RKO (cell line): ENCODE results near the gene EEF2.
A peak's percentile ranks its signal among the peaks of the same experiment; 100 is the strongest.

Experiments used
- DNase-seq: peaks from one replicate; pipeline ENCODE4 v3.0.0-alpha.2; 2016; ENCODE audit warnings: low spot score

EEF2 gene

DNA sequence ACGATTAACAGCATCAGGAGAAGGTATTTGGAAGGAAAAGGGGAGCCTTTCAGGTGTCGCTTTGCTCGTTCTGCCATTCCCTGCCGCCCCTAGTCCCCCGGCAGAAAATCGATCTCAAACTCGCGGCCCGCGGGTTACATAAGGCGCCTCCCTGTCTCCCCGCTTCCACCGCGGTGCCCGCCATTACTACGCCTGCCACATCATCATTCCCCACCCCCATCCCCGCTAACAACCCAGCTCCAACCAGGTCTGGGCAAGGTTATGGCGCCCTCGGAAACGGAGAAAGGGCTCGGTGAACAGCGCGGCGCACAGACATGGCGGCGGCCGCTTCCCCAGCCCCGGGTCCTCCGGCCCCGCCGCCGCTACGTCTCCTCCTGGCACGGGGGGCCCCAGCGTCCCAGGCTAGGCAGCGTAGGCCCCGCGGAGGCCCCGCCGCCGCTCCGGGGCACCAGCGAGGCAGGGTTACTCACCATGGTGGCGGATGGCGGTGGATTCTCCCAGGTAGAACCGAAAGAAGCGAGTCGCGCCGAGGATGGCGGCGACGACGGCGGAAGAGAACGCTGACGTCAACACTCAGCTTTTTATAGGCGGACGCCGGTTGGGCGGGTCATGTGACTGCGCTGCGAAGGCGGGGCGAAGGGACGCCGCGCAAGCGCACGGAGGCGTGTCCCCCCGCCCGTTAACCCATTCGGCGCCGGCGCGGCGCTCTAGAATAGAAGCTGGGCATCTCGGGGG is at the start of gene EEF2:
Gene EEF2, minus strand, starts transcription at position 556 of the 735 bp plus-strand sequence. Its CDS starts 83 bp downstream, at position 473.
- peak; percentile 84 for DNase-seq

DNA sequence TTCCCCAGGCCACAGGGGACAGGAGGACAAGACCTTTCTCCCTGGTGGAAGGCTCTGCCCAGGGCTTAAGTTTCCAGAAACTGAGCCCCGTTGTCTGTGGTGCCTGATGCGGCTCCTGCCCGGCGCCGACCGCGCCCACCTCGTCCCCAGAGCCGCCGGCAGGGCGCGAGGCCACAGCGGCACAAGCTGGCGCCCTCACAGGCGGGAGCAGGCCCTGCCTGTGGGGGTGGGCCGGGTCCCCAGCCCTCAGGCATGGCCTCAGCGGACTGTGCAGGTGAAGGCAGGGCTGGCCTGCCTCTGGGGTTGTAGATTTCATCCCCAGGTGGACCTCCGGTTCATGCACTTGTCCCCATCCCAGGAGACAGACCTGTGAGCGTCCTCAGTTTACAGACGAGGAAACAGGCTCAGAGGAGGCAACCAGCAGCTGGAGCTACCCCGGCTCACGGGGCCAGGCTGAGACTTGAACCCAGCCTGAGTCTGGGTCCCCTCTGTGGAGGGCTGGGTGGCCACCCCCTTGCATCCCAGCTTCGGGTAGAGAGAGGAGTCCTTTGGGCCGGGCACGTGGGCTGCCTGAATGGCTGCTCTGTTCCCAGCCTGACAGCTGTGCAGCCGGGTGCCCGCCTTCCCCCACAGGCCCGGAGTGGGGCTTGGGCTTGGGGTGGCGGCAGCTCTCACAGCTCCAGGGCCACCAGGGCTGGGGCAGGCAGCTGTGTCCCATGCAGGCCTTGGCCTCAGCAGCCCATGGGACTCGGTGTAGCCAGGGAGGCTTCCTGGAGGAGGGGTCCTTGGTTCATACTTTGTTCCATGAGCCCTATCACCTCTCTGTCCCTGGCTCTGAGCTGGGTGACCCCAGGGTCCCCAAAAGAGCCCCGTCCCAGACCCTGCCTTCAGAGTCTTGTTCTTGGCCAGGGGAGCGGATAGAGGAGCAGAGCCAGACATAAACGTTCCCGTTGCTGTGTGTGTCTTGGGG is 49.1 kb upstream of the EEF2 start:
- no peak for DNase-seq

DNA sequence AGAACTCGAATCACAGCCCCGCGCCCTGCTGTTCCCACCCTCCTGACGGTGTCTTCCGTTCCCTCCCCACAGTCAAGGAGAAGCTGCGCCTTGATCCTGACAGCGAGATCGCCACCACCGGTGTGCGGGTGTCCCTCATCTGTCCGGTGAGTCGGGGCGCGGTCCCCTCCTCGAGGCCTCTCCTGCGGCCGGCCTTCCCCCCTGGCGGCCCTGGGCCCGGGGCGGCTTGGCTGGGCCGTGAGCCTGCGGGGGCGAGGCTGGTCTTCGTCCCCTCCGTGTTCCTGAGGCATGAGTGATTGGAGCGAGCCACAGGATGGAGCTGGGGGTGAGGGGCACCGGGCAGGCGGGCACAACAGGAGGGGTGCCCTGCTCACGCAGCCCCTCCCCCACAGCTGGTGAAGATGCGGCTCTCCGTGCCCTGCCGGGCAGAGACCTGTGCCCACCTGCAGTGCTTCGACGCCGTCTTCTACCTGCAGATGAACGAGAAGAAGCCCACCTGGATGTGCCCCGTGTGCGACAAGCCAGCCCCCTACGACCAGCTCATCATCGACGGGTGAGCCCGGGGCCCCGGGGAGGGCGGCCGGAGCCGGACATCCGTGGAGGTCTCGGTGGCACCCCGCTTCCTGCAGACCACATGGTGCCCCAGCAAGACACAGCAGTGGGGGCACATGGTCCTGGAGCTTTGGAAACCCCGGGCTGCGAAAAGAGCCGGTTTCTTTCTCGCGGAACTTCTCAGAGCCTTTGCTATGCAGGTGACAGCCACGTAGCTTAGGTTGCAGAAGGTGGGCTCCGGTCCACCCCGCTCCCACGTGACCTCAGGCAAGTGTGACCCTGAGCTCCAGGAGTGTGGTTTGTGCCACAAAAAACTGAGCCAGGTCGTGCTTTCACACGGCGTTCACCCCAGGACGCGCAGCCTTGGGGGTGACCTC is 48.0 kb upstream of the EEF2 start:
- no peak for DNase-seq

DNA sequence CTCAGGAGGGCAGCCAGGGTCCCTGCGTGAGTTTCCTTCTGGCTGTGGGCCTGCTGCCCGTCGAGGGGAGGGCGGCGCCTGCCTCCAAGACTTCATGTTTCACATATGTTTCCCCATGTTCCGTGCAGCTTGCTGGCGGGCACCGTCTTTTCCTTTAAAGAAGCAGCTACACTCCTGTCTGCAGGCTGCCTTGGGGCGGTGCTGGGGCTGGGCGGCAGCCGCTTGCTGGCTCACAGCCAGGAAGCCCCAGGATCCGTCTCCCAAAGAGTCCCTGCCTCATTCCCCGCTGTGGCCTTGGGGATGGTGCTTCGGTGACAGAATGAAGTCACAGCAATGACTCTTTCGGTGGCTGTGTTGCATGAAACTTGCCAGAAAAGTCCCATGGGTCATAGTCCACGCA is 47.2 kb upstream of the EEF2 start:
- no peak for DNase-seq

DNA sequence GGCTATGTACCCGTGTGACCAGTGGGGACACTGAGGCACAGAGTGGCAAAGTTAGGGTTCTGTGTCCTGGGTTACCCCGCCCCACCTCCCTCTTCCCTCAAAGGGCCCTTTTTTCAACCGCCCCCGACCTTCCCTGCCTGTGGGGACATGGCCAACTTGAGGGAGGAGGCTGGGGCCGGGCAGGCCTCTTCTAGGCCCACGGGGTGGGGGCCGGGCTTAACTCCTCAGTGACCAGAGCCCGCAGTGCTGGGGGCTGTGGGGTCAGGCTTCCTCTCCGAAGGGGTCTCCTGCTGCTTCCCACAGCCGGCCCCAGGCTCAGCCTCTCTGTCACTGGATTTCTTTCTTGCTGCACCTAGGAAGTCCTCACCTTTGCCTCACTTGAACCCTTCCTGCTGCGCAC is 46.2 kb upstream of the EEF2 start:
- DNase-seq = no peak

DNA sequence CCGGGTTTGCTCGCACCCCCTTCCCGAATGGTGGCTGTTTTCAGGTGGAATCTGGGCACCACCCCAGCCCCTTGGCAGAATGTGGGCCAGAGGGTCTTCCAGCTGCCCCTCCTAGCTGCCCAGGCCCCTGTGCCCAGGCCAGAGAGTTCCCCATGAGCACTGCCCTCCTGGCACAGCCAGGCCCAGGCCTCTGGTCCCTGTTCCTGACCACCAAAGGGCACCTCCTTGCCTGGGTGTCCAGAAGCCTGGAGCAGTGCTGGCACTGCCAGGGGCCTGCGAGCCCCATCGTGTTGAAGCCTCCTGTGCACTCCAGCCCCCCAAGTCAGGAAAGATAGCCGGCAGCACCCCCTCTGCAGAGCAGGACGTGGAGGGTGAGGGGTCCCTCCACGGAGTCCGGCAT is 45.7 kb upstream of the EEF2 start:
- no peak for DNase-seq

DNA sequence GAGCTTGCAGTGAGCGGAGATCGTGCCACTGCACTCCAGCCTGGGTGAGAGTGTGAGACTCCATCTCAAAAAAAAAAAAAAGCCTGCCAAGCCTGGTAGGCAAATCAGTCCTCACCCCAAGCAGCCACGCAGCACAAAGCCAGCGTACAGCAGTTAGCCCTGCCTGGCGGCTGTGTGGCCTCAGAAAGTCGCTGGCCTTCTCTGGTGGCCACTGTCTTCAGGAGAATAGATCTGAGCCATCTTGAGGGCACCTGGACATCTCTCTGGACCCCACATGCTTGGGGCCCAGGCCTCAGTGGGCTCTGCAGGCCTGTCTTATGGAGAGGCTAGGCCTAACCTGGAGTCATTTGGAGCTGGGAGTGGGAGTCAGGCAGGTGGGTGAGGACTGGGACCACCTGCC is 45.3 kb upstream of the EEF2 start:
- no peak for DNase-seq

DNA sequence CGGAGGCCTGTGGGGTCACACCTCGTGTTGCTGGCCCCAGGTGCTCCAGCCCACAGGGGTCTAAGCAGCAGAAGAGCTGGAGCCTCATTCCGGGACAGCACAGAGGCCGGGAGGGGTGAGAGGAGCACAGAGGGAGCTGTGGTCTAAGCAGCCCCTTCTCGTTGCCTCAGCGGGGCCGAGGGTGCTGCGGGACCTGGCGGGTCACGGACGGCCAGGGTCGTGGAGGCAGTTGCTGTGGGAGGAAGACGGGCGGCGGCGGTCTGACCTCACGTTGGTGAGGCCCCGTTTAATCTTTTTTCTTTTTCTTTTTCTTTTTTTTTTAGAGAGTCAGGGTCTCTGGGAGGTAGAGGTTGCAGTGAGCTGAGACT is 44.0 kb upstream of the EEF2 start:
- DNase-seq = no peak

DNA sequence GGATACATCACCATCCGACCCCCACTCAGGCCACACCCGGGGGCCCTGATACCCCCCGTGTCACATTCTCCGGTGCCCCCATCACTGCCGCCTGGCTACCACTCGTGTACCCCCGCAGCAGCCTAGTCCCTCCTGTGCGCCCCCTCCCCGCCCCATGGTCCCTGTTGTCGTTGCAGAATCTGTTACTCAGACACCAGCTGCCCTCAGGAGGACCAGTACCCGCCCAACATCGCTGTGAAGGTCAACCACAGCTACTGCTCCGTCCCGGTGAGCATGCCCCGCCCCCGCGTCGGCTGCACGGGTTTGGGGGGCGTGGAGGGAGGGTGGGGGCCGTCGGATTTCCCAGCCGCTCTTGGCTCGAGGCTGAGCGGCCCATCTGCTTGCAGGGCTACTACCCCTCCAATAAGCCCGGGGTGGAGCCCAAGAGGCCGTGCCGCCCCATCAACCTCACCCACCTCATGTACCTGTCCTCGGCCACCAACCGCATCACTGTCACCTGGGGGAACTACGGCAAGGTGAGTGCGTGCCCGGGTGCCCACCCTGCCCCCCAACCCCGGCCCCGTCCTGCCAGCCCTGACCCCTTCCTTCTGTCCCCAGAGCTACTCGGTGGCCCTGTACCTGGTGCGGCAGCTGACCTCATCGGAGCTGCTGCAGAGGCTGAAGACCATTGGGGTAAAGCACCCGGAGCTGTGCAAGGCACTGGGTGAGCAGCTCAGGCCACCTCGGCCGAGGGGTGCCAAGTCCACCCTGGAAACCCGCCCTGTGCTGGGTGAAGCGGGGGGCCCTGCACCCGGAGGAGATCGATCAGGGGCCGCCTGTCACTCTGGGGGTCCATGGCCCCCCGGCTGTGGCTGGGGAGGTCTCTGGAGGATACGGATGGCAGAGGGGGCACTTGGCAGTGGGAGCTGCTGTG is 43.3 kb upstream of the EEF2 start:
- no peak for DNase-seq

DNA sequence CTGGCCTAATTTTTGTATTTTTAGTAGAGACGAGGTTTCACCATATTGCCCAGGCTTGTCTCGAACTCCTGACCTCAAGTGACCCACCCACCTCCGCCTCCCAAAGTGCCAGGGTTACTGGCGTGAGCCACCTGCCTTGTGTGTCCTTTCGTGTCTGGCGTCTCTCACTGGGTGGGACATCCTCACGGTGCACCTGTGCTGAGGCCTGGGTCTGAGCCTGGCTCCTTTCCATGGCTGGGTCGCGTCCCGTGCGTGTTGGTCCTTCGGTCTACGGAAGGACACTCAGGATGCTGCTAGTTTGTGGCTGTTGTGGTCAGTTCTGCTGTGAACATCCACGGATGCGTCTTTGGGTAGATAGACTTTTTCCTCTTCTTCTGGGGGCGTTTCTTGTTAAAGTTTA is 41.9 kb upstream of the EEF2 start:
- no peak for DNase-seq

DNA sequence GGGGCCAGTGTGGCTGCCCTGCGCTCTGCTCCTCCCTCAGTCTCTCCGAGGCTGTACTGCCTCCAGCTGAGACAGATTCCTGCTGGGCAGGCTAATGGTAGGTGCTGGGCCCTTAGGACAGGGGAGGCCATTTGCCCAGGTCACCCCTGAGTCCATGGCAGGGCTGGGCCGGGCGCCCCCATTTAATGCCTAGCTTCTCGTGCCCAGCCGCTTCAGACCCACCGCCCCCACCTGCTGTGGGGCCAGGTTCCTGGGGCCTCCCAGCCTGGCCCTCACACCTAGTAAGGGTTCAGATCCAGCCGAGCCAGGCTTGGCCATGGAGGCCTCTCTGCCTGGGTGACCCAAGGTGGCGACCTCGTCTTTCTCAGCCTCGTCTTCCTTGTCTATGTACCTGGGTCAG is 40.1 kb upstream of the EEF2 start:
- no peak for DNase-seq

DNA sequence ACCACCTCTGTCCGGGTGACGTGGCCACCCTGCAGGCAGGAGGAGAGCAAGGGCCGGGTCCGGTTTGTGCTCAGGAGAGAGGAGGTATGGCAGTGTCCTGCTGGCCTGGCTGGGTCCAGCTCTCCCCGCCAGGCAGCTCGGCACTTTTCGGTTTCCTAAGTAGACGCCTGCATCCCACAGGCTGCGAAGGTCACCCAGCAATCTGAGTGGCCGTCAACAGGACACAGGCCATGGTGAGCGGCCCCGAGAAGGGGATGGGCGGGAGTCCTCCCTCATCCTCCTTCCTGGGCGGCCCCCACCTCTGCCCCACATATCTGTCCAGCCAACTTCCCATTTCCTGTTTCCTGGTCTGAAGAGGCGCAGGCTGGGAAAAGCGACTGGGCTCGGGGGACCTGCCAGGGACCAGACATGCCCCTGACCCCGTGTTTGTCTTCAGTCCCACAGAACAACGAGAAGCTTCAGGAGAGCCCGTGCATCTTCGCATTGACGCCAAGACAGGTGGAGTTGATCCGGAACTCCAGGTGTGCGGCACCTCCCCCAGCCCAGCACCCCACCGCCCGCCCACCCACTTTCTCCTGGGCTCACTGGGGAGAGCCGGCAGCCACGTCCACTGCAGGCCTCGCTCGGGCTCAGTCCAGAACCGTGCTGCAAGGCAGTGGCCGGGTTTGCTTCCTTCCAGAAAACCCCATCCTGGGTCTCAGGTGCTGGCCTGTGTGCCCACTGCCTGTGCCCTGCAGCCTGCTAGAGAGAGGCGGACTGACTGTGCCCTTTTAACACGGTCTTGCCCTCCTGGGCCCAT is 38.5 kb upstream of the EEF2 start:
- DNase-seq = no peak

DNA sequence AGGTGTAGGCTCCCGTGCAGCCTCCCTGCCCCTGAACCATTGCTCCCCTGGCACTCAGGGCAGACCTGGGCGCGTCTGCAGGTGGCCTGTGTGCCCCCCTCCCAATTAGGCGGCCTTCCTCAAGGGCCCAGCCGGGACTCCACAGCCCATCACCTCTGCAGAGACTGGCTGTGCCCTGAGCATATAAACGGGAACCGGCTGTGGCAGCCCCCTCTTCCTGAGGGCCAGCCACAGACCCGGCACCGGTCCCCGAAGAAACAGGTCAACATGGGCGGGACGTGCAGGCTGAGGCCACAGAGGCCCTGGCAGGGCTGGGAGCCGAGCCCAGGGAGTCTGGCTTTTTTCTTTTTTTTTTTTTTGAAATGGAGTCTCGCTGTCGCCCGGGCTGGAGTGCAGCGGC is 34.3 kb upstream of the EEF2 start:
- no peak for DNase-seq

DNA sequence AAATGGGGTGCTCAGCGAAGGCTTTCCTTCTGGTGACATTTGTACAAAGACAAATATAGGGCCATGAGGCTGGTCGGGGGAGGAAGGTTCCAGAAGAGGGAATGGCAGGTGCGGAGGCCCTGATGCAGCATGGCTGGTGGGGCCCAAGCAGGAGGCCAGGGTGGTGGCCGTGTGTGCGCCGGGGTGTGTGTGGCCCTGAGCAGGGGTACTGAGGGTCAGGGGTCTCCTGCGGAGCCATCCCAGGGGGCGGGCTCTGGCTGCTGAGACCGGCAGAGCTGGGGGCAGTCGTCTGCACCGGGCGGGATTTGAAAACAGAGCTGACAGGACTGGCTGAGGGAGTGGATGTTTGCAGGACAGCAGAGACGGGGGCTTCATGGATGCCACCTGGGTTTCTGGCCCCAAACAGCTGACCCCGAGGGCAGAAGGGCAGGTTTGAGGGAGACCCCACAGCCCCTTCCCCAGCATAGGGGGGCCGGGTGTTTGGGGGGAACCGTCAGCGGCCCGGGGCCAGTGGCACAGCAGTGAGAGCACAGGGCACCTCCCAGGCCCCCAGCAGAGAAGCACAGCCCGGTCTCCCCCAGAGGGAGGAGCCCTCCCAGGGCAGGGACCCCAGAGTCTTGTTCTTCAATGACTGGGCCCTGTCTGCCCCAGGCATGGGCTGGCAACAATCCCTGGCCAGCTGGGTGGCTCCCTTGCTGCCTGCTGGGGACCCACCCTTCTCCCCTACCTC is 33.7 kb upstream of the EEF2 start:
- no peak for DNase-seq

DNA sequence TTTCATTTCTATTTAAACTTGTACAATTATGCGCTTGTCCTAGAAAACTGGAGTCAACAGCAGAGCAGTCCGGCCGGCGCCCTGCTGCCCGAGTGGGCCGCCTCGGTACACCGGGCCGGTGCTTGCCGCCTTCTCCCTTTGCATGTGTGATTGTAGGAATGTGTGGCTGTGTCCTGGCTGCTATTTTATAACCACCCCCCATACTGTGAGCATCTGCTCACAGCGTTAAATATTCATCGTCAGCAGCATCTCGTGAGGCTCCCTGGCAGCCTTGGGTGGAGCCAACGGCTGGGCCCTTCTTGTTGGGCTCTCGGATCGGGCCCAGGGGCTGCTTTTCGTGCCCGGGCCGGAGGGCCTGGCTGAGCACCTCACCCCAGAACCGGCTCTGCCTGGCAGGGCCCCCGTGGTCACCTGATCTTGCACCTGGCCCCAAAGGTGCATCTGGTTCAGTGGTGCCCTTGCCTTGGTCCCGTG is 32.9 kb upstream of the EEF2 start:
- no peak for DNase-seq

DNA sequence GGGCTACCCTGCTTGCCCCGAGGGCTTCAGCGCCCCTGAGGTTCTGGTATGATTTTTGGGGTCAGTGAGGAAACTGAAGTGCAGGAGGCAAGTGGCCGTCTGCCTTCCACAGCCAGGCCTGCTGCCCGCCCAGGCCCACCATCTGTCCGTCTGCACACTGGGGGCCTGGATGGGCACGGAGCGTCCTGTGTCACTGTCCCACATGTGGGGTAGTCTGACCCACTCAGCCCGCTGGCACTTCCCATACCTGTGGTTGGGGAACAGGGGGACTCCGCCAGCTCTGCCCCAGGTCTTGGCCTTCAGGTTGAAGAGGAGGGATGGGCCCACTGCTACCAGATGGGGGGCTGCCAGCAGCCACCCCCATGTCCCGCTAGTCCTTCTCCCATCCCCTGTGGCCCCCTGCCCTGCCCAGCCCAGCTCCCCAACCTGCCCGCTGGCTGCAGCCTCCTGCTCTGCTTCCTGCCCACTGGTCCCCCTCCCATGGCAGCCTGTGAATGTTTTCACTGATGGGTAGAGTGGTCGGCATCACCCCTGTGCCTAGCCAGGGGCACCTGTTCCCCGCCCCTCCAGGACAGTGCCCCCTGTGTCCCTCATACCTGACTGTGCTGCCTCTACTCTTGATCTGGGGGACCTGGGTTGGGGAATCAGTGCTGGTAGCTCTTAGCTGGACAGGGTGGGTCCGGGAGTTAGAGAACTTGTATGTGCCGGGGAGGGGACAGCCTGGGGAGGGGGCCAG is 31.8 kb upstream of the EEF2 start:
- DNase-seq = no peak

DNA sequence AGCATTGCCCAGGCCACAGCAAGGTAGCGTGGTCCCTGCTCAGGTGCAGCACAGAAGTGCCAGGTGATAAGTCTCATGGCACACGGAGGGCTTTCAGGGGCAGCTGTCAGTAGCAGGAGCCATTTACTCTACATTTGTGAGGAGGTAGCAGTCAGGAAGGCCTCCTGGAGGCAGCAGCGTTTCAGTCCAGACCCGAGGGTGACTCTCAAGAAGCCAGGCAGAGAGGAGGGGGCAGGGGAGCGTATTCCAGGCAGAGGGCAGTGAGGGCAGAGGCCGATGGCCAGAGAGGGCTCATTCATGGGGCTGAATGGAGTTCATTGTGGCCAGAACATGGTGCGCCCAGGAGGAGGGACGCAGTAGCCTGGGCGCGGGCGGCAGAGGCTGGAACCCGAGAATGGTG is 31.2 kb upstream of the EEF2 start:
- no peak for DNase-seq

DNA sequence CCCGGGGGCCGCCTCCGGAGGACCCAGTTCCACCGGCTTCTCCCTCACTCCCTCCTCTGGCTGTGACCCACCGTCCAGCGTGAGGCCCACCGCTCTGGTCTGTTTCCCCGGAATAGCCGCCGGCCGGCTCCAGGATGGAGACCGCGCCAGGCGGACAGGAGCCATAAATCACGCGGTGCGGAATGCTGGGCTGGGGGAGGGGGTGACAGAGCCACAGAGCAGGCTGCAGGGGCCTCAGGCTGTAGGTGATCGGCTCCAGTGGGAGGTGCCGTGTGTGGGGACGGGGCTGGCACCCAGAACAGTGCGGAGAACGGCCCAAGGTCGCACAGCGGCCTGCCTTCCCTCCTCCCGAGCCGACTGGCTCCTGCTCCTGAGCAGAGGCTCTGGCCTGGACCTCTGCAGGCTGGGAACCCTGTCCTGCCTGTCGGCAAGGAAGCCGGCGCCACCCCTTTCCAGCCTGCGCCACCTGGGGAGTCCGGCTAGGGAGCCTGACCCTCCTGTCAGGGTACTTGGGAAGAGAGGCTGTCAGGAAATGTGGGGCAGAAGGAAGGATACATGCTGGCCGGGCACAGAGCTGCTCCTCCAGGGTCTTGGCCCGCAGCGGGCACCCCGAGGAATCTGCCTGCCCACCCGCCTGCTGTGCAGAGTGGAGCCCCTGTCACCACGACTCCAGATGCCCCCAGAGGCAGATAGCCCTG is 30.6 kb upstream of the EEF2 start:
- DNase-seq = no peak
